H1 (cell line): Measurements from ENCODE around the gene U2AF1L4. TPM values are rescaled to one million over a fixed set of nuclear protein-coding genes. Genes with fewer than 3 reads are reported as not detected.

Experiments
- HDAC6 ChIP-seq: IDR thresholded peaks from one replicate; pipeline ENCODE4 v1.7.1; 2012; ENCODE audit warnings: low read depth, mild to moderate bottlenecking, inconsistent platforms, low read length, moderate library complexity
- JUN ChIP-seq: IDR thresholded peaks from 2 replicates; pipeline ENCODE4 v1.6.1; 2011; ENCODE audit warnings: low read depth, mild to moderate bottlenecking, improper control_type of control experiment, low read length
- KDM1A ChIP-seq: fragments of 200-600, 300-600 bp; sonication (generic); IDR thresholded peaks from 2 replicates; pipeline ENCODE4 v1.7.1; 2016; ENCODE audit warnings: mild to moderate bottlenecking, low read length, borderline replicate concordance
- NRF1 ChIP-seq: IDR thresholded peaks from 2 replicates; pipeline ENCODE4 v1.6.1; 2011; ENCODE audit warnings: mild to moderate bottlenecking, low read depth, low read length, improper control_type of control experiment
- POLR2A ChIP-seq, 2 experiments: IDR thresholded peaks; 1 replicate in 1 of 2; 2 replicates in 1 of 2; pipeline ENCODE4 v1.6.1; 2011; ENCODE audit warnings: low read depth in 2 of 2, low read length in 2 of 2, mild to moderate bottlenecking in 2 of 2; ENCODE audit errors: control extremely low read depth in 1 of 2
- SAP30 ChIP-seq: fragments of 300-600 bp; sonication (generic); IDR thresholded peaks from 2 replicates; pipeline ENCODE4 v1.7.1; 2012; ENCODE audit warnings: low read length, moderate library complexity, mild to moderate bottlenecking, inconsistent platforms; ENCODE audit not compliant: insufficient read depth, insufficient replicate concordance
- SP2 ChIP-seq: IDR thresholded peaks from 2 replicates; pipeline ENCODE4 v1.6.1; 2012; ENCODE audit warnings: mild to moderate bottlenecking, low read length, inconsistent platforms
- TAF1 ChIP-seq: IDR thresholded peaks from 2 replicates; pipeline ENCODE4 v1.6.1; 2011; ENCODE audit warnings: mild to moderate bottlenecking, low read depth, low read length
- TCF12 ChIP-seq: IDR thresholded peaks from 2 replicates; pipeline ENCODE4 v1.6.1; 2011; ENCODE audit warnings: low read depth, mild to moderate bottlenecking, low read length
- polyA plus RNA-seq, 7 experiments: library from polyadenylated mRNA; depleted of rRNA in 3 of 7; stranded (reverse) in 5 of 7; unstranded in 2 of 7; fragments of >200 nt in 5 of 7; fragments of 200-250 nt in 2 of 7; gene quantifications; 1 replicate in 5 of 7; 2 replicates in 1 of 7; 4 replicates in 1 of 7; pipeline versions ENCODE4 v1.2.1 to v1.2.3, GENCODE V29; 2011 to 2013; ENCODE audit warnings: missing spikeins in 2 of 7, mixed read lengths in 2 of 7
- total RNA-seq: library from RNA; stranded (reverse); fragmentation: NEBNext Ultra II Directional; extraction: Animal tissue kit (Norgen Biotek cat#: 25700); gene quantifications from 2 replicates; pipeline ENCODE4 v1.2.1, GENCODE V29; 2021
- TF ChIP-seq, protein P1 (sequence below): fragments of 300-600 bp; sonication (generic); IDR thresholded peaks from 2 replicates; pipeline ENCODE4 v1.7.1; 2012; ENCODE audit warnings: low read length, moderate library complexity, mild to moderate bottlenecking, inconsistent platforms; ENCODE audit not compliant: insufficient replicate concordance
- TF ChIP-seq, protein P2 (sequence below): IDR thresholded peaks from 2 replicates; pipeline ENCODE4 v1.6.1; 2012; ENCODE audit warnings: low read length, inconsistent platforms

Gene U2AF1L4
- total and polyA plus RNA-seq, 2 of the 8 experiments (the other 6 are each of a cell fraction or from before 2014, with no cell fraction given), result 15.1 to 32.7 TPM

DNA sequence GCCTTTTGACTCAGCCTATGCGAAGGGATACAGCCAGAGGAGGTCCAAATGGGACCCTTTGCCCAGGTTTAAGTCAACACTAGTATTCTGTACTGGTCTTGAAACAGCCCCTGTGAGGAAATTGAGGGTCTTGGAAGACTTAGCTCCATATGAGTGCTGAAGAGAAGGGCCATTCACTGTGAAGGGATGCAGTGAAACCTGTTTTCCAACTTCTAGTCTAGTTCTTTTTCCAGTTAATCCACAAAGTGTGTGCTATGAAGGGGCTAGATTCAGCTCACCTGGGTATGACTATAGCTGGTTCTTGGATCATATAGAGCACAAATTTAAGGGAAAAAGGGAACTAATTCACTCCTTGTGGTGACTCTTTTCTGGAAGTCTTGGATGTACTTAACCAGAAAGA lies 36.8 kb downstream of the U2AF1L4 start (continued):
- TF ChIP-seq, protein P1, sequence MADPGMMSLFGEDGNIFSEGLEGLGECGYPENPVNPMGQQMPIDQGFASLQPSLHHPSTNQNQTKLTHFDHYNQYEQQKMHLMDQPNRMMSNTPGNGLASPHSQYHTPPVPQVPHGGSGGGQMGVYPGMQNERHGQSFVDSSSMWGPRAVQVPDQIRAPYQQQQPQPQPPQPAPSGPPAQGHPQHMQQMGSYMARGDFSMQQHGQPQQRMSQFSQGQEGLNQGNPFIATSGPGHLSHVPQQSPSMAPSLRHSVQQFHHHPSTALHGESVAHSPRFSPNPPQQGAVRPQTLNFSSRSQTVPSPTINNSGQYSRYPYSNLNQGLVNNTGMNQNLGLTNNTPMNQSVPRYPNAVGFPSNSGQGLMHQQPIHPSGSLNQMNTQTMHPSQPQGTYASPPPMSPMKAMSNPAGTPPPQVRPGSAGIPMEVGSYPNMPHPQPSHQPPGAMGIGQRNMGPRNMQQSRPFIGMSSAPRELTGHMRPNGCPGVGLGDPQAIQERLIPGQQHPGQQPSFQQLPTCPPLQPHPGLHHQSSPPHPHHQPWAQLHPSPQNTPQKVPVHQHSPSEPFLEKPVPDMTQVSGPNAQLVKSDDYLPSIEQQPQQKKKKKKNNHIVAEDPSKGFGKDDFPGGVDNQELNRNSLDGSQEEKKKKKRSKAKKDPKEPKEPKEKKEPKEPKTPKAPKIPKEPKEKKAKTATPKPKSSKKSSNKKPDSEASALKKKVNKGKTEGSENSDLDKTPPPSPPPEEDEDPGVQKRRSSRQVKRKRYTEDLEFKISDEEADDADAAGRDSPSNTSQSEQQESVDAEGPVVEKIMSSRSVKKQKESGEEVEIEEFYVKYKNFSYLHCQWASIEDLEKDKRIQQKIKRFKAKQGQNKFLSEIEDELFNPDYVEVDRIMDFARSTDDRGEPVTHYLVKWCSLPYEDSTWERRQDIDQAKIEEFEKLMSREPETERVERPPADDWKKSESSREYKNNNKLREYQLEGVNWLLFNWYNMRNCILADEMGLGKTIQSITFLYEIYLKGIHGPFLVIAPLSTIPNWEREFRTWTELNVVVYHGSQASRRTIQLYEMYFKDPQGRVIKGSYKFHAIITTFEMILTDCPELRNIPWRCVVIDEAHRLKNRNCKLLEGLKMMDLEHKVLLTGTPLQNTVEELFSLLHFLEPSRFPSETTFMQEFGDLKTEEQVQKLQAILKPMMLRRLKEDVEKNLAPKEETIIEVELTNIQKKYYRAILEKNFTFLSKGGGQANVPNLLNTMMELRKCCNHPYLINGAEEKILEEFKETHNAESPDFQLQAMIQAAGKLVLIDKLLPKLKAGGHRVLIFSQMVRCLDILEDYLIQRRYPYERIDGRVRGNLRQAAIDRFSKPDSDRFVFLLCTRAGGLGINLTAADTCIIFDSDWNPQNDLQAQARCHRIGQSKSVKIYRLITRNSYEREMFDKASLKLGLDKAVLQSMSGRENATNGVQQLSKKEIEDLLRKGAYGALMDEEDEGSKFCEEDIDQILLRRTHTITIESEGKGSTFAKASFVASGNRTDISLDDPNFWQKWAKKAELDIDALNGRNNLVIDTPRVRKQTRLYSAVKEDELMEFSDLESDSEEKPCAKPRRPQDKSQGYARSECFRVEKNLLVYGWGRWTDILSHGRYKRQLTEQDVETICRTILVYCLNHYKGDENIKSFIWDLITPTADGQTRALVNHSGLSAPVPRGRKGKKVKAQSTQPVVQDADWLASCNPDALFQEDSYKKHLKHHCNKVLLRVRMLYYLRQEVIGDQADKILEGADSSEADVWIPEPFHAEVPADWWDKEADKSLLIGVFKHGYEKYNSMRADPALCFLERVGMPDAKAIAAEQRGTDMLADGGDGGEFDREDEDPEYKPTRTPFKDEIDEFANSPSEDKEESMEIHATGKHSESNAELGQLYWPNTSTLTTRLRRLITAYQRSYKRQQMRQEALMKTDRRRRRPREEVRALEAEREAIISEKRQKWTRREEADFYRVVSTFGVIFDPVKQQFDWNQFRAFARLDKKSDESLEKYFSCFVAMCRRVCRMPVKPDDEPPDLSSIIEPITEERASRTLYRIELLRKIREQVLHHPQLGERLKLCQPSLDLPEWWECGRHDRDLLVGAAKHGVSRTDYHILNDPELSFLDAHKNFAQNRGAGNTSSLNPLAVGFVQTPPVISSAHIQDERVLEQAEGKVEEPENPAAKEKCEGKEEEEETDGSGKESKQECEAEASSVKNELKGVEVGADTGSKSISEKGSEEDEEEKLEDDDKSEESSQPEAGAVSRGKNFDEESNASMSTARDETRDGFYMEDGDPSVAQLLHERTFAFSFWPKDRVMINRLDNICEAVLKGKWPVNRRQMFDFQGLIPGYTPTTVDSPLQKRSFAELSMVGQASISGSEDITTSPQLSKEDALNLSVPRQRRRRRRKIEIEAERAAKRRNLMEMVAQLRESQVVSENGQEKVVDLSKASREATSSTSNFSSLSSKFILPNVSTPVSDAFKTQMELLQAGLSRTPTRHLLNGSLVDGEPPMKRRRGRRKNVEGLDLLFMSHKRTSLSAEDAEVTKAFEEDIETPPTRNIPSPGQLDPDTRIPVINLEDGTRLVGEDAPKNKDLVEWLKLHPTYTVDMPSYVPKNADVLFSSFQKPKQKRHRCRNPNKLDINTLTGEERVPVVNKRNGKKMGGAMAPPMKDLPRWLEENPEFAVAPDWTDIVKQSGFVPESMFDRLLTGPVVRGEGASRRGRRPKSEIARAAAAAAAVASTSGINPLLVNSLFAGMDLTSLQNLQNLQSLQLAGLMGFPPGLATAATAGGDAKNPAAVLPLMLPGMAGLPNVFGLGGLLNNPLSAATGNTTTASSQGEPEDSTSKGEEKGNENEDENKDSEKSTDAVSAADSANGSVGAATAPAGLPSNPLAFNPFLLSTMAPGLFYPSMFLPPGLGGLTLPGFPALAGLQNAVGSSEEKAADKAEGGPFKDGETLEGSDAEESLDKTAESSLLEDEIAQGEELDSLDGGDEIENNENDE, result no peak
- no peak for TF ChIP-seq JUN
- TF ChIP-seq TCF12, result no peak
- TF ChIP-seq SAP30, result no peak
- TF ChIP-seq, protein P2, sequence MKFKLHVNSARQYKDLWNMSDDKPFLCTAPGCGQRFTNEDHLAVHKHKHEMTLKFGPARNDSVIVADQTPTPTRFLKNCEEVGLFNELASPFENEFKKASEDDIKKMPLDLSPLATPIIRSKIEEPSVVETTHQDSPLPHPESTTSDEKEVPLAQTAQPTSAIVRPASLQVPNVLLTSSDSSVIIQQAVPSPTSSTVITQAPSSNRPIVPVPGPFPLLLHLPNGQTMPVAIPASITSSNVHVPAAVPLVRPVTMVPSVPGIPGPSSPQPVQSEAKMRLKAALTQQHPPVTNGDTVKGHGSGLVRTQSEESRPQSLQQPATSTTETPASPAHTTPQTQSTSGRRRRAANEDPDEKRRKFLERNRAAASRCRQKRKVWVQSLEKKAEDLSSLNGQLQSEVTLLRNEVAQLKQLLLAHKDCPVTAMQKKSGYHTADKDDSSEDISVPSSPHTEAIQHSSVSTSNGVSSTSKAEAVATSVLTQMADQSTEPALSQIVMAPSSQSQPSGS, result no peak
- TF ChIP-seq NRF1, result no peak
- TF ChIP-seq HDAC6, result no peak
- TF ChIP-seq KDM1A, result no peak
- no peak for TF ChIP-seq POLR2A (IDR thresholded peaks at IDR 0.05; ENCODE audit: control extremely low read depth in 1 of 2, low read depth in 2 of 2, low read length in 2 of 2)
- TF ChIP-seq SP2, result no peak
- TF ChIP-seq TAF1, result no peak
